NCI-H774 (cell line): ENCODE results near the gene ZNF808.
"Not testable (repeated sequence)": the region's sequence is repeated elsewhere in the genome, so short reads cannot be mapped to it uniquely, and the experiment has no call there.

ENCODE experiments used
- DNase-seq: peaks from one replicate; lab custom pipeline; 2025; lab: John Stamatoyannopoulos, UW

The ZNF808 gene

GRCh38 chr19:52536448-52536800 is 9.0 kb downstream of the ZNF808 start:
- no peak for DNase-seq

GRCh38 chr19:52538815-52539214 is 11.3 kb downstream of the ZNF808 start:
- not testable (repeated sequence) for DNase-seq

GRCh38 chr19:52541176-52541575 is 13.7 kb downstream of the ZNF808 start:
- not testable (repeated sequence) for DNase-seq

- no peak for DNase-seq
Observed at GRCh38 chr19:52541608-52542007, 14.1 kb downstream of the ZNF808 start.

GRCh38 chr19:52542541-52542940 is 15.1 kb downstream of the ZNF808 start:
- DNase-seq: not testable (repeated sequence)

- DNase-seq: no peak
Observed at GRCh38 chr19:52542984-52543664, 15.7 kb downstream of the ZNF808 start.

- no peak for DNase-seq
Observed at GRCh38 chr19:52554216-52554971, 26.9 kb downstream of the ZNF808 start.

- no peak for DNase-seq
Observed at GRCh38 chr19:52557231-52557995, 29.9 kb downstream of the ZNF808 start.

GRCh38 chr19:52558732-52559445 is 31.4 kb downstream of the ZNF808 start:
- not testable (repeated sequence) for DNase-seq

GRCh38 chr19:52561611-52562010 is 34.1 kb downstream of the ZNF808 start:
- not testable (repeated sequence) for DNase-seq

GRCh38 chr19:52566121-52566520 is 38.7 kb downstream of the ZNF808 start:
- no peak for DNase-seq

- no peak for DNase-seq
Observed at GRCh38 chr19:52566588-52566987, 39.1 kb downstream of the ZNF808 start.

GRCh38 chr19:52567921-52568320 is 40.5 kb downstream of the ZNF808 start:
- no peak for DNase-seq

GRCh38 chr19:52569638-52569999 is 42.2 kb downstream of the ZNF808 start:
- not testable (repeated sequence) for DNase-seq

- DNase-seq: peak; percentile 91
Observed at GRCh38 chr19:52570000-52570861, 42.8 kb downstream of the ZNF808 start, which contains the start of gene ZNF701. ZNF701 (plus strand) TSS chr19:52570287; CDS start chr19:52574148, 3,861 bp downstream.

GRCh38 chr19:52584736-52585440 is 57.4 kb downstream of the ZNF808 start:
- no peak for DNase-seq

- no peak for DNase-seq
Observed at GRCh38 chr19:52585604-52586003, 58.1 kb downstream of the ZNF808 start.

GRCh38 chr19:52590728-52591127 is 63.3 kb downstream of the ZNF808 start:
- DNase-seq: no peak

GRCh38 chr19:52592301-52592700 is 64.8 kb downstream of the ZNF808 start:
- no peak for DNase-seq

GRCh38 chr19:52593441-52593840 is 66.0 kb downstream of the ZNF808 start:
- not testable (repeated sequence) for DNase-seq
